HT1080 (cell line): ENCODE results near the gene MYH7B. TPM values are rescaled to one million over a fixed set of nuclear protein-coding genes. Genes with fewer than 3 reads are reported as not detected.

Experiments
- DNase-seq: peaks from one replicate; pipeline ENCODE4 v3.0.0-alpha.2; 2015; ENCODE audit warnings: low read depth
- small RNA-seq: library from RNA; depleted of rRNA; stranded (forward); fragments of <200 nt; gene quantifications from one replicate; pipeline ENCODE3, GENCODE V24; 2014
- total RNA-seq: library from RNA; depleted of rRNA; stranded (reverse); fragments of >200 nt; shearing (Covaris generic); gene quantifications from 2 replicates; pipeline ENCODE4 v1.2.3, GENCODE V29; 2014; rRNA removed

Gene MYH7B
- total RNA-seq, 1 experiment from 2014 or later: not detected

DNA sequence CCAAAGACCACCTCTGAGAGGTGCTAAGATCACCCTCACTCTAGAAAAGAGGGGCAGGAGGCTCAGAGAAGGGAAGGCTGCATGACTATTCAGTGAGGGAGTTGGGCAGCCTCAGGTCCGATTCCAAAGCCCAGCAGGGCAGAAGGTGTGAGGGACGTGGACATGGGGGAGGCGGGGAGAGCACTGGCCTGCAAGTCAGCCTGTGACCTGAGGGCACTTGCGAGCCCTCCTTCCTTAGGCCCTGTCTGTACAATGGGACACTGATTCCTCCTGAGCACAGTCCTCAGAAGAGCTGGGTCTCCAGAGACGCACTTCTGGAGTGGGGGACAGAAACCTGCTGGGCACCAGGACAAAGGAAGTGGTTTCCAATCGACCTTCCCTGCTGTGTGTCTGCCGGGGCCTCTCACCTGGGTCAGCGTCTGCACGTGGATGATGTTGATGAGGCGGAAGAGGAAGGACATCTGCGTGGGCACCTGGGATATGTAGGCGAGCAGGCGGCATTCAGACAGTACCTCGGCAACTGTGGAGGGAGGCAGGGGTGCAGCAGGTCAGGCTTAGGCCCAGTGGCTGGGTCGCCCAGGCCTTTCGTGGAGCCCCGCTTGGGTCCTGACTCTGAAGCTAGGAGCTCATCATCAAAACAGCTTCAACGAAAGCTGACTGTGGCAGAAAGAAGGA is 48.5 kb downstream of the MYH7B start:
- DNase-seq: no peak

DNA sequence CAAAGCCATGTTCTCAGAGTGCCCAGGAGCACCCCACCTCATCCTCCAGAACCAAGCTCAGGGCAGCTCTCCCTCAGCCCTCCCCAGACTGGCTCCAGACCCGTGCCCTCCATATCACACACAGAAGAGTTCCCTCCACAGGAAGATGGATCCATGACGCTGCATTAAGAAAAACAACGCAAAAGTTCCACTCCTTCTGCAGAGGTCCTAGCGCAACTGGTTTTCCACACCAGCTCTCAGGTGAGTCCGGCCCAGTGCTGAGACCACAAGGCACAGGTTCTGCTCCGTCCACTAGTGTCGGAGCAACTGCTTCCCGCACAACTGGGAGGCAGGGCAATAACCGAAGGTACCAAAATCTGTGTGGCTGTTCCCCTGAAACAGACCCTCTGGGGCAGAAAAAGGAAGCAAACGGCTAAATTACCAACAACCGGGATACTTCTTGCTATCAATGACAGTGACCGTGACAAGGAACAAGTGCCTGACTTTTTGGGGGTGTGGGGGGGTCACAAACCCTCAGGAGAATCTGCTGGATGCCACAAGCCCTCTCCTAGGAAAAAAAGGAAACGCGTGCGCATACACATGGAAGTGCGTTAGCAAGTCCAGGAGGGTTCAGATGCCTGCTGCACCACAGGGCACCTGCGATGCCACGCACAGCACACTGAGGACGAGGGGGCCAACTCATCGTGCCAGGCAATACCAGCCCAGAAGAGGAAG is 49.2 kb downstream of the MYH7B start:
- DNase-seq: no peak

Small RNA genes lying within 50 kb of the gene (small RNA-seq; reads per million reads assigned to genes)
- not detected for gene MIR499A

Other genes with a start within 250 kb of the MYH7B start
- 4.7 and 7.5 TPM in 2 replicates for gene NCOA6, start 130.2 kb upstream of the MYH7B start, total RNA-seq
- 4.2 and 4.3 TPM in 2 replicates for gene GGT7, start 83.0 kb upstream of the MYH7B start, total RNA-seq
- 23.0 and 23.8 TPM in 2 replicates for gene ACSS2, start 79.3 kb upstream of the MYH7B start, total RNA-seq
- gene GSS, start 62 bp upstream of the MYH7B start, total RNA-seq: 91.8 and 95.1 TPM in 2 replicates
- 35.0 and 46.7 TPM in 2 replicates for gene TRPC4AP, start 136.9 kb downstream of the MYH7B start, total RNA-seq
- gene EDEM2, start 191.5 kb downstream of the MYH7B start, total RNA-seq: 29.4 and 37.6 TPM in 2 replicates
- 73.5 and 96.8 TPM in 2 replicates for gene PROCR, start 216.2 kb downstream of the MYH7B start, total RNA-seq